HK-2 (cell line): ENCODE data around the gene SOAT2.

ENCODE experiments used
- DNase-seq: peaks from one replicate; pipeline ENCODE4 v3.0.0-alpha.2; 2018; ENCODE audit not compliant: unreplicated experiment

The SOAT2 gene

GRCh38 chr12:53065470-53065869, 37.8 kb upstream of the SOAT2 start:
- no peak for DNase-seq

- DNase-seq, result peak; percentile 82
Observed at GRCh38 chr12:53065975-53066931, 37.0 kb upstream of the SOAT2 start.

DNA sequence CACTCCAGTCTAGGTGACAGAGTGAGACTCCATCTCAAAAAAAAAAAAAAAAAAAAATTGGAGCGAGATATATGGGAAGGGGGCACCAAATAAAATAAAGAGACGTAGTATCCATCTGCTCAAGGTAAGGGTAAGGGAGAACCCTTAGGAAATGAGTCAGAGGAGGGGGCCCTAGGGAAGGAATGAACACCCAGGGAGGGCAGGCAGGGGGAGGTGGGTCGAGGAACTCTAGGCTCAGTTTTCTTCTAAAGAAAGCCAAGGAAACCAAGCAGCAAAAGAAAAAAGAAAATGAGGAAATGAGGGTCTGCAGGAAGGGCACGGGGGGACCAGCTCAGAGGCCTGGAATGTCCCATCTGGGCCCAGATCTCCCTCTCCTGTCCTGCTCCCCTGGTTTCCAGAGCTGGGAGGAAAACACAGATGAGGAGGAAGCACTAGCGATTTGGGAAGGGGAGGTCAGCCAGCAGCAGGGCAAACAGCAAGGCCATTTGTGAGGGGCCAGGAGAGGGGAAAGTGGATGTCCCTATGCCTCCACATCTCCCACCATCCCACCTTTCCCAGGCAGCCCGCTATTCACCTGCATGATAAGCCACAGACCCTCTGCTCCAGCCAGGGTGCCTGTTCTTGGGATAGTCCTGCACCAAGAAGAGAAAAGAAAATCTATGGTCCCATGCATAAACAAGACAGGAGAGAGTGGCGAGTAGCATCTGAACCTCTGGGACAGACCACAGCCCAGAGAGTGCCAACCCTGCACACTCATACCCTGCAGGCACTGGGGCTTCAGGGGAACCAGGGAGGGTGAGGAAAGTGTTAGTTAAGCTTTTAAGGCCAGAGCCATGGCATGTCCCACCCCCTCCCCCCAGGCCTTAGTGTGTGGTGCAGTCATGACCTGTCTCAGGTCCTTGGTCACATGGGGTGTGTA, 36.0 kb upstream of the SOAT2 start:
- DNase-seq, result no peak

GRCh38 chr12:53067993-53068770, 35.1 kb upstream of the SOAT2 start:
- DNase-seq, result no peak

GRCh38 chr12:53068811-53069585, 34.3 kb upstream of the SOAT2 start:
- no peak for DNase-seq

GRCh38 chr12:53069621-53070410, 33.5 kb upstream of the SOAT2 start:
- DNase-seq, result no peak

DNA sequence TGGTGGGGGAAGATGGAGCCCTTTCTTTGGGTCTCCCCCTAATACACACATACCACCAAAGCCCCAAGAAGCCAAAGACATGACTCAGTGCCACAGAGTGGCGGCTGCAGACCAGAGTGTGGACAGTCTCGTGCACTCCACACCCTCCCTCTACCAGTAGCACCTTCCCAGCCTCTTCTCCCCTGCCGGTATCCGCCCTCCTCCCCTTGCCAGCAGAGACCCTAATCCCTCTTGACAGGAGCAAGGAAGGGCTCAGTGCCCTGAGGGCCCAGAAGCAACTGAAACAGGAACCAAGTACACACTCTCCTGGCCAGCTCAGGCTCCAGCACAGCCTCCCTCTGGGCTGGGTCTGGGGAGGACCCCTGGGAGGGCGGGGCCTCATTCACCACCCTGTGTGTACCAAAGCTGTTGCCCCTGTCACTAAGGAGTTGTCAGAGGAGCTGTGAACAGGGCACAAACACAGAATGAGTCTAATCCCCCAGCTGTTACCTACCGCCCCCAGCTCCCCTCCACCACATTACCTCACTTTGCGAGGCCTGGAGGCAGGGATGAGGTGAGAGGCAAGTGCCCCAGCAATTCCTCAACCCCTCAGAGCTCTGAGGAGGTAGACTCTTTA, 32.3 kb upstream of the SOAT2 start:
- no peak for DNase-seq

GRCh38 chr12:53071591-53072551, 31.4 kb upstream of the SOAT2 start:
- DNase-seq, result no peak

DNA sequence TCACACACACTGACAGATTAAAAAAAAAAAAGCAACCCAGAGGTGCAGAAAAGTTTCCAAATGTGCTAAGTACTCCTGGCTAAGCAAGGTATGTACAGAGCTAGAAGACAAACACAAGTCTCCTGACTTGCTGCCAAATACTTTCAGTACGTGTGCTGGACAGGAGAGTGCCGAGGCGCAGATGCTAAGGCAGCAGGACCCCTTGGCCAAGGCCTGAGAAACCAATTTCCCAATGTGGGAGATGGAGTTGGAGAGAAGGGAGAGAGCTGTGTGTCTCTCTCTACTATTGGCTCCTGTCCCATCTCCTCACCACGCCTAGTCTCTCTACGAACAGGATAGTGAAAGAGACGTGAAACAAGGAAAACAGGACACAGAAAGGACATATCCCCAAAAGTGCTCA, 29.4 kb upstream of the SOAT2 start:
- no peak for DNase-seq

- DNase-seq, result no peak
Observed at GRCh38 chr12:53074283-53074998, 28.8 kb upstream of the SOAT2 start.

DNA sequence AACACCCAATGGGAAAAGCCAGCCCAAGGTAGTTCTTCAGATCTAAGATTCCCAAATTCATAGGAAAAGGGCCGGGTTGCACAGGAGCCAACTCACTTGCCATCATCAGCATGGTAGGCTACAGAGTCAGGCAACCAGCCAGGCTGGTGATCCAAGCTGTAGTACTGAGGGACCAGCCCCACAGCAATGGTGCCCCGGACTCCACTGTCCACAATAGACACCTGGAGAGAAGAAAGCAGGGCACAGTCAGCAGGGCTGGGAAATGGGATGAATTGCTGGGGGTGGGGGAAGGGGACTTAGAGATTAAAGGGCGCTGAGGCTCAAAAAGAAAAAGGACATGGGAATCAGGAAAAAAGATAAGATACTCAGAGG, 28.3 kb upstream of the SOAT2 start:
- DNase-seq, result no peak

DNA sequence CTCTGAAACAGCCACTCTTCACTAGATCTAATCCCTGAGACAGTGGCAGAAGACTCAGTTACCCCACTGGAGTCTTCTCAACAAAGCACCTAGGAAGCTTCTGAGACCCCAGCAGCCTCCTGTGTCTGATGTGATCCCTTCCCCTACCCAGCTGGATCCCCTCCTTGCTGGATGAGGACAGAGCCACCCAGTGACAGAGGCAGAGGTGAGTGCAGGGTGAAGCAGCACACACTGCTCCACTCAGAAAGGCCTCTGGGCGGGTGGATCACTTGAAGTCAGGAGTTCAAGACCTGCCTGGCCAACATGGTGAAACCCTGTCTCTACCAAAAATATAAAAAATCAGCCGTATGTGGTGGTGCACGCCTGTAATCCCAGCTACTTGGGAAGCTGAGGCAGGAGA, 26.8 kb upstream of the SOAT2 start:
- DNase-seq, result no peak

GRCh38 chr12:53077030-53077429, 26.3 kb upstream of the SOAT2 start:
- no peak for DNase-seq

GRCh38 chr12:53078425-53079225, 24.7 kb upstream of the SOAT2 start:
- no peak for DNase-seq

DNA sequence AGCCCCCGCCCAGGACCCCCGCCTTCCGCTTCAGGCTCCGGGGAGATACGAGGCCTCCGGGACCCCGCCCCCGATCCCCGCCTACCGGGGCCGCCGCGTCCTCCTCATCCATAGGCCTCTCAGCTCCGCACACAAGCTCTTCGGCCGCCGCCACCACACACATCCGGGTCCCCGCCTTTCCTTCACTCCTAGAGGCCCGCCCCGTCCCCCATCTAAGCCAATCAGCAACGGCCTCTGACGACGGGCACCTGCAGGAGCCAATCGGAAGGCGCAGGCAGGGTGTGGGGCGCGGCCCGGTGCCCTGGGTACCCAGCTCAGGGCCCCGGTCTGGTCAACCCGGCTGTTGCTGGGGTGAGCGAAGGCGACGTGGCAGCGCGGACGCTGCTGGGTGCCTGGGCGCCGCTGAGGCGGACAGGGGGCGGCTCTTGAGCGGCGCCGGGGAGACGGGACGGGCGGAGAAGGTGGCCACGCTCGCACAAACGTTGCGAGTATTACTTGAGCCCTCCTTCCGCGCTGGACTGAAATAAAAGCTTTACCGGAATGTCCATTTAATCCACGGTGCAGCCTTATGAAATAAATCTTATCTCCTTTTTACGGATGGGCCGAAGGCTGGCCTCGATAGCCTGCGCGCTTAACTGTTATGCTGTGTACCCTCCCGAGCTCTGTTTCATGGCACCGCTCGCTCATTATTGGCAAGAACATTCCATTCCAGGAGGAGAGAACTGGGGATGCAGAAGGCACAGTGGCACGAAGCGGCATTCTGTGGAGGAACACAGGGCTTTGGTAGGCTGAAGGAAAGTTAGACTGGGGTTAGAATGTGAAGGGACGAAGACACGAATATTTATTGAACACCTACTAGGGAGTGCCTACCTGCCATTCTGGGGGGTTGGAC, 23.8 kb upstream of the SOAT2 start, which contains the start of gene SPRYD3:
Gene SPRYD3, minus strand, starts transcription at position 165 of the 892 bp plus-strand sequence. Its CDS starts 57 bp downstream, at position 108.
- peak; percentile 100 for DNase-seq

DNA sequence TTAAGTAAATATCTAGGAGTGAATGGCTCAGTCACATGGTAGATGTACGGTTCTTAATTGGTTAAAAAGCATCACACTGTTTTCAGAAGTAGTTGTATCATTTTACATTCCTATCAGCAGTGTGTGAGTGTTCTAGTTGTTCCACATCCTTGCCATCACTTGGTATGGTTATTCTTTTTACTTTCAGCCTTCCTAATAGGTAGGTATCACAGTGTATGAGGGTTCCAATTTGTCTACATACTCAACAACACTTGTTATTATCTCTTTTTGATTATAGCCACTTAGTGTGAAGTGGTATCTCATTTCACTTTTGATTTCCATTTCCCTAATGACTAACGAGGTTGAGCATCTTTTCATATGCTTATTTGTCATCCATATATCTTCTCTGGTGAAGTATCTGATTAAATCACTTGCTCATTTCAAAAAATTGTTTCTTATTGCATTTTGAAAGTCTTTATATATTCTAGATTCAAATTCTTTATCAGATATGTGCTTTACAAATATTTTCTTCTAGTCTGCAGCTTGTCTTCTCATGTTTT, 20.6 kb upstream of the SOAT2 start:
- no peak for DNase-seq
